H9 (cell line): ENCODE measurements around the gene ARMH3. TPM values are rescaled to one million over a fixed set of nuclear protein-coding genes. Genes with fewer than 3 reads are reported as not detected.

ENCODE experiments used
- DNase-seq: peaks from one replicate; pipeline ENCODE4 v3.0.0-alpha.2; 2017
- H2AFZ ChIP-seq: one replicate; pipeline ENCODE4 v1.6.1; 2013; ENCODE audit warnings: mild to moderate bottlenecking, low read length, control low read depth, moderate library complexity
- H2AK5ac ChIP-seq: 2 replicates; pipeline ENCODE4 v1.6.1; 2013; ENCODE audit warnings: low read length, control low read depth, mixed read lengths; ENCODE audit not compliant: insufficient read length
- H2BK120ac ChIP-seq: one replicate; pipeline ENCODE4 v1.6.1; 2013; ENCODE audit warnings: low read depth, mild to moderate bottlenecking, low read length, control low read depth, inconsistent platforms; ENCODE audit not compliant: poor library complexity, severe bottlenecking
- H2BK12ac ChIP-seq: 2 replicates; pipeline ENCODE4 v1.6.1; 2013; ENCODE audit warnings: low read length, control low read depth, mixed read lengths, low read depth; ENCODE audit not compliant: insufficient read length
- H2BK15ac ChIP-seq: 2 replicates; pipeline ENCODE4 v1.6.1; 2013; ENCODE audit warnings: low read depth, low read length, control low read depth
- H2BK20ac ChIP-seq: one replicate; pipeline ENCODE4 v1.6.1; 2013; ENCODE audit warnings: low read depth, mild to moderate bottlenecking, low read length, control low read depth, inconsistent platforms; ENCODE audit not compliant: poor library complexity, severe bottlenecking
- H2BK5ac ChIP-seq: 2 replicates; pipeline ENCODE4 v1.6.1; 2013; ENCODE audit warnings: low read length, control low read depth, mixed read lengths; ENCODE audit not compliant: insufficient read length
- H3K14ac ChIP-seq: 2 replicates; pipeline ENCODE4 v1.6.1; 2013; ENCODE audit warnings: low read length, control low read depth; ENCODE audit not compliant: insufficient read depth
- H3K18ac ChIP-seq: 2 replicates; pipeline ENCODE4 v1.6.1; 2013; ENCODE audit warnings: low read depth, mild to moderate bottlenecking, mixed read lengths, low read length, control low read depth; ENCODE audit not compliant: insufficient read length
- H3K23ac ChIP-seq: 2 replicates; pipeline ENCODE4 v1.6.1; 2013; ENCODE audit warnings: low read length, control low read depth, mixed read lengths, low read depth; ENCODE audit not compliant: insufficient read length
- H3K23me2 ChIP-seq: 2 replicates; pipeline ENCODE4 v1.6.1; 2013; ENCODE audit warnings: low read depth, mild to moderate bottlenecking, mixed read lengths, low read length, control low read depth; ENCODE audit not compliant: insufficient read length, poor library complexity, severe bottlenecking
- H3K27ac ChIP-seq: 2 replicates; pipeline ENCODE4 v1.5.1; 2013; ENCODE audit warnings: low read length, control low read depth, mixed read lengths, low read depth; ENCODE audit not compliant: insufficient read length
- H3K27me3 ChIP-seq: 2 replicates; pipeline ENCODE4 v1.6.1; 2013; ENCODE audit warnings: low read length, control low read depth, inconsistent platforms; ENCODE audit not compliant: insufficient read depth
- H3K4ac ChIP-seq: 2 replicates; pipeline ENCODE4 v1.6.1; 2013; ENCODE audit warnings: low read depth, mild to moderate bottlenecking, control low read depth, inconsistent platforms, low read length, moderate library complexity
- H3K4me1 ChIP-seq: 2 replicates; pipeline ENCODE4 v1.6.1; 2013; ENCODE audit warnings: low read length, control low read depth, inconsistent platforms; ENCODE audit not compliant: insufficient read depth
- H3K4me2 ChIP-seq: 2 replicates; pipeline ENCODE4 v1.6.1; 2013; ENCODE audit warnings: low read length, control low read depth, mixed read lengths; ENCODE audit not compliant: insufficient read length, insufficient read depth
- H3K56ac ChIP-seq: 2 replicates; pipeline ENCODE4 v1.6.1; 2013; ENCODE audit warnings: low read depth, mild to moderate bottlenecking, mixed read lengths, low read length, control low read depth; ENCODE audit not compliant: insufficient read length
- H3K79me1 ChIP-seq: 2 replicates; pipeline ENCODE4 v1.6.1; 2013; ENCODE audit warnings: low read depth, mild to moderate bottlenecking, moderate library complexity, low read length, control low read depth, inconsistent platforms; ENCODE audit not compliant: insufficient read depth, poor library complexity, severe bottlenecking
- H3K79me2 ChIP-seq: 2 replicates; pipeline ENCODE4 v1.6.1; 2013; ENCODE audit warnings: low read length, control low read depth, inconsistent platforms; ENCODE audit not compliant: insufficient read depth
- H3K9ac ChIP-seq: 2 replicates; pipeline ENCODE4 v1.6.1; 2013; ENCODE audit warnings: low read length, control low read depth, mixed read lengths; ENCODE audit not compliant: insufficient read length; ENCODE audit errors: extremely low read depth
- H3K9me3 ChIP-seq: one replicate; pipeline ENCODE4 v1.6.1; 2013; ENCODE audit warnings: low read depth, low read length, inconsistent platforms; ENCODE audit not compliant: control insufficient read depth
- H3T11ph ChIP-seq: one replicate; pipeline ENCODE4 v1.6.1; 2013; ENCODE audit warnings: mild to moderate bottlenecking, low read length, control low read depth, inconsistent platforms
- H4K20me1 ChIP-seq: one replicate; pipeline ENCODE4 v1.6.1; 2013; ENCODE audit not compliant: control insufficient read depth, insufficient read length, insufficient read depth
- H4K5ac ChIP-seq: 2 replicates; pipeline ENCODE4 v1.6.1; 2013; ENCODE audit warnings: low read depth, mild to moderate bottlenecking, mixed read lengths, low read length, control low read depth; ENCODE audit not compliant: insufficient read length
- H4K8ac ChIP-seq: replicated peaks from 2 replicates; pipeline ENCODE4 v1.6.1; 2013; ENCODE audit warnings: low read length, control low read depth, mixed read lengths, low read depth; ENCODE audit not compliant: insufficient read length
- H4K91ac ChIP-seq: 2 replicates; pipeline ENCODE4 v1.6.1; 2013; ENCODE audit warnings: low read depth, mild to moderate bottlenecking, moderate library complexity, mixed read lengths, low read length, control low read depth; ENCODE audit not compliant: insufficient read length
- H3K27ac Mint-ChIP-seq, 3 experiments: 2 replicates in 2 of 3; 3 replicates in 1 of 3; pipeline ENCODE4 v1.8.0; 2020 to 2021; ENCODE audit warnings: mixed read lengths in 3 of 3, mild to moderate bottlenecking in 1 of 3, moderate library complexity in 1 of 3
- H3K27me3 Mint-ChIP-seq: 2 replicates; pipeline ENCODE4 v1.8.0; 2021; ENCODE audit warnings: low read depth, mild to moderate bottlenecking, moderate library complexity, mixed read lengths
- H3K36me3 Mint-ChIP-seq, 3 experiments: 2 replicates in 2 of 3; 3 replicates in 1 of 3; pipeline ENCODE4 v1.8.0; 2020 to 2021; ENCODE audit warnings: low read depth in 3 of 3, mixed read lengths in 3 of 3; ENCODE audit not compliant: insufficient read depth in 1 of 3
- H3K4me1 Mint-ChIP-seq, 2 experiments: 2 replicates each; pipeline ENCODE4 v1.8.0; 2020; ENCODE audit warnings: mixed read lengths in 2 of 2
- H3K4me3 Mint-ChIP-seq, 2 experiments: 2 replicates in 1 of 2; 3 replicates in 1 of 2; pipeline ENCODE4 v1.8.0; 2020 to 2021; ENCODE audit warnings: mild to moderate bottlenecking in 2 of 2, mixed read lengths in 2 of 2, moderate library complexity in 1 of 2
- H3K9me3 Mint-ChIP-seq, 2 experiments: 2 replicates in 1 of 2; 3 replicates in 1 of 2; pipeline ENCODE4 v1.8.0; 2020; ENCODE audit warnings: mild to moderate bottlenecking in 2 of 2, mixed read lengths in 2 of 2, moderate library complexity in 1 of 2
- WGBS: extraction: QIAGEN DNeasy Blood & Tissue Kit; methylation state at CpG from one replicate; pipeline ENCODE4 v1.1.7; 2013; ENCODE audit warnings: missing lambda C conversion rate, low lambda C conversion rate, mixed read lengths; ENCODE audit not compliant: insufficient read length; ENCODE audit errors: extremely low coverage; 5-methylcytosine and 5-hydroxymethylcytosine counted together
- total RNA-seq: library from RNA; stranded (reverse); gene quantifications from 2 replicates; pipeline ENCODE4 v1.2.1, GENCODE V29; 2021
- TF ChIP-seq, protein P1 (sequence below): fragments of 200-600 bp; sonication (generic); conservative IDR thresholded peaks from 3 replicates; pipeline ENCODE4 v1.8.0; 2021; ENCODE audit warnings: antibody characterized with exemption, mild to moderate bottlenecking

Gene ARMH3
- total RNA-seq, 1 experiment from 2014 or later, result 20.4 TPM

- Histone ChIP-seq H3K4me1 (no peaks in the 10 kb centered on the region; the same call in 1 of the 2 replicates), H3K27ac (no peak overlapping the region), H3K14ac (no peak overlapping the region), H3K79me1 (no peaks in the 10 kb centered on the region), H3K9me3 (no peaks in the 10 kb centered on the region), H4K8ac (no peak overlapping the region), H3K9ac (no peak overlapping the region), H3K4me2 (no peak overlapping the region), H3T11ph (no peak overlapping the region), H4K5ac (no peak overlapping the region), H3K23me2 (no peaks in the 10 kb centered on the region), H2AK5ac (no peak overlapping the region), H3K18ac (no peak overlapping the region), H2BK120ac (no peak overlapping the region), H2BK20ac (no peak overlapping the region), H2BK5ac (no peak overlapping the region), H4K91ac (no peak overlapping the region), H3K79me2 (no peaks in the 10 kb centered on the region), H3K27me3 (no peaks in the 10 kb centered on the region), H4K20me1 (no peaks in the 10 kb centered on the region), H3K4ac (no peak overlapping the region), H2BK15ac (no peak overlapping the region), H3K56ac (no peak overlapping the region), H3K23ac (no peak overlapping the region), H2AFZ (no peak overlapping the region), H2BK12ac (no peak overlapping the region)
- no peak for DNase-seq
- peaks cover 3 to 16% of the 10 kb centered on the region in 2 experiments for H3K4me1 Mint-ChIP-seq
- WGBS, result no CpG with 5 or more reads among the region's 2 CpGs
- no peaks in the 10 kb centered on the region for H3K27me3 Mint-ChIP-seq
- H3K27ac Mint-ChIP-seq, result peak overlapping the region in 1 of 3 experiments; percentile 71; a peak in 2 of 7 replicates
- no peaks in the 10 kb centered on the region for H3K9me3 Mint-ChIP-seq
- H3K36me3 Mint-ChIP-seq, result peaks cover 2 to 37% (median 18%) of the 10 kb centered on the region in 3 experiments; a peak in 6 of 7 replicates
- no peak overlapping the region for H3K4me3 Mint-ChIP-seq
- TF ChIP-seq, protein P1, sequence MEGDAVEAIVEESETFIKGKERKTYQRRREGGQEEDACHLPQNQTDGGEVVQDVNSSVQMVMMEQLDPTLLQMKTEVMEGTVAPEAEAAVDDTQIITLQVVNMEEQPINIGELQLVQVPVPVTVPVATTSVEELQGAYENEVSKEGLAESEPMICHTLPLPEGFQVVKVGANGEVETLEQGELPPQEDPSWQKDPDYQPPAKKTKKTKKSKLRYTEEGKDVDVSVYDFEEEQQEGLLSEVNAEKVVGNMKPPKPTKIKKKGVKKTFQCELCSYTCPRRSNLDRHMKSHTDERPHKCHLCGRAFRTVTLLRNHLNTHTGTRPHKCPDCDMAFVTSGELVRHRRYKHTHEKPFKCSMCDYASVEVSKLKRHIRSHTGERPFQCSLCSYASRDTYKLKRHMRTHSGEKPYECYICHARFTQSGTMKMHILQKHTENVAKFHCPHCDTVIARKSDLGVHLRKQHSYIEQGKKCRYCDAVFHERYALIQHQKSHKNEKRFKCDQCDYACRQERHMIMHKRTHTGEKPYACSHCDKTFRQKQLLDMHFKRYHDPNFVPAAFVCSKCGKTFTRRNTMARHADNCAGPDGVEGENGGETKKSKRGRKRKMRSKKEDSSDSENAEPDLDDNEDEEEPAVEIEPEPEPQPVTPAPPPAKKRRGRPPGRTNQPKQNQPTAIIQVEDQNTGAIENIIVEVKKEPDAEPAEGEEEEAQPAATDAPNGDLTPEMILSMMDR, result no peak
These were observed 87.6 kb downstream of the ARMH3 start for GRCh38 chr10:101968286-101968939.
